ENCODE measurements around the gene CLK3.
"Not testable (repeated sequence)": the region's sequence is repeated elsewhere in the genome, so short reads cannot be mapped to it uniquely, and the experiment has no call there.

The CLK3 gene

DNA sequence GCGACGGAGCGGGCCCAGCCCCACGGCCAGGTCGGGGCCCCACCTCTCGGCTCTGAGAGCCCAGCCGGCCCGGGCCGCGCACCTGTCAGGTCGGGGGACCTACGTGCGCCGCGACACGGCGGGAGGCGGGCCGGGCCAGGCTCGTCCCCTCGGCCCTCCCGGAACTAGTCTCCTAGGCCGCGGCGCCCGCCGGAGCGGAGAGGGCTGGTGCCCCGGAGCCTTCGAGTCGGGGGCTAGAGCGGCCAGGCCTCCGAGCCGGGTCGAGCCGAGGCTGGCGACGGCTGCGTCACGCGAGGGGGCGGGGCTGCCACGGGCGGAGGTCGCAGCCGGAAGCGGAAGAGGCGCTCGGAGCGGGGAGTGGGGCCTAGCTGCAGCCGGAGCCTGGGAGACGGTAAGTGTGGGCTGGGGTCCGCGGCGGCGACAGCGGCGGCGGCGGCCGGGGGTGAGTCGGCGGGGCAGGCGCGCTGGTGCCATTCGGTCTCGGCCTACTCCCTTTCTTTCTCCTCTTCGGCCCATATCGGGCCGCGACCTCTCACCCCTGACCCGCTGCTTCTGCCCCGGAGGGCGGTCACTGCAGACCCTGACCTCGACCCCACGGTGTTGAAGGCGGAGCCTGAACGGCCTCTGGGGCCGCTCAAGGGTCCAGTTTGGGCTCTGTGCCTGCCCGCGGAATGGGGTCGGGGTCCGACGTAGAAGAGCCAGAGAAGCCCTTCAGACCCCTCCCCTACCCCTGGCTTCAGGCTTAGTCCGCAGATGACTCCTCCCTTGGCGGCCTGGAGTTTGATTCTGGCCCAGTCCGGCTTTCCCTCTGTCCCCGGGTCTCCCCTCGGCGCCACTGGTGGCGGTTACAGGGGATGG lies at the start of gene CLK3:
CLK3 (plus strand) TSS at position 329 of the 858 bp plus-strand sequence. CDS start 3,361 bp downstream, outside the sequence.
- peak; percentile 90 to 91 for DNase-seq (ENCODE audit: low read depth in 2 of 2, low spot score in 1 of 2)

GRCh38 chr15:74568594-74568993 lies 47.0 kb upstream of the CLK3 start:
- DNase-seq (ENCODE audit: low read depth in 2 of 2, low spot score in 1 of 2), result no peak

GRCh38 chr15:74569731-74570070 lies 45.9 kb upstream of the CLK3 start:
- DNase-seq (ENCODE audit: low read depth in 2 of 2, low spot score in 1 of 2), result no peak

DNA sequence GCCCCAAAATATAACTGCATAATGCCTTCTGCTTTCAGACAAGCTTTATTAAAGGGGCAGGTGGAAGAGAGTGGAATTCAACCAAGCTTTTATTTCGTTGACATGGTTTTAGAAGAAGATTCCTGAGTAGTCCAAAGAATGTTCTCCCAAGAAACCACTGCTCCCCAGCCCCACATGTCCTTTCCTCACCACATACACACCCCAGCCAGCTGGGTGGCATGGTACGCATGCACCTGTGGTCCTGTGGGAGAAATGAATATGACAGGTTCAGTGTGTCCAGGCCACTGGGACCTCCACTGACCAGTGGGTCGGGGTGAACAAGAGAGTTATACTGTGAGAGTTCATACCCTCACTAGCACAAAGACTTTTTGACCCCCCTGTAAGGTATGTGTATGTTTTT lies 44.4 kb upstream of the CLK3 start:
- DNase-seq (ENCODE audit: low read depth in 2 of 2, low spot score in 1 of 2), result no peak

- DNase-seq (ENCODE audit: low read depth in 2 of 2, low spot score in 1 of 2), result no peak
Measured at GRCh38 chr15:74573987-74574386, 41.6 kb upstream of the CLK3 start.

- no peak for DNase-seq (ENCODE audit: low read depth in 2 of 2, low spot score in 1 of 2)
Measured at GRCh38 chr15:74578496-74578994, 37.1 kb upstream of the CLK3 start.

DNA sequence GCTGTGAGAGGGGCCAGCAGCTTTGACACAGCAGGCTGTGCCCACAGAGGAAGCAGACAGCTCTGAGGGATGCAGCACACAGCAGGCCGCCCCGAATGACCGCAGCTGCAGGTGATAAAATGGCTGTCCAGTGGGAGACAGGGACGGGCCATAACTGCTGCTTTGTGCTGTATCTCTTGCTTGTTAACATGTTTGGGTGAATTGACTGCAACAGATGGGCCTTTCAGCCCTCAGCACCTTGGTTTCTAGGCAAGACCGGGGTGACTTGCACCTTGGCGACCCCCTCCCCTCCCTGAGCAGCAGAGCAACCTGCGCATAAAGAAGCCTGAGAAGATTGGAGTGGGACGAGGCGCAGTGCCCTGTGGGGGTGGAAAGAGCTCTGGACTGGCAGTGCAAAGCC lies 36.6 kb upstream of the CLK3 start:
- no peak for DNase-seq (ENCODE audit: low read depth in 2 of 2, low spot score in 1 of 2)

DNA sequence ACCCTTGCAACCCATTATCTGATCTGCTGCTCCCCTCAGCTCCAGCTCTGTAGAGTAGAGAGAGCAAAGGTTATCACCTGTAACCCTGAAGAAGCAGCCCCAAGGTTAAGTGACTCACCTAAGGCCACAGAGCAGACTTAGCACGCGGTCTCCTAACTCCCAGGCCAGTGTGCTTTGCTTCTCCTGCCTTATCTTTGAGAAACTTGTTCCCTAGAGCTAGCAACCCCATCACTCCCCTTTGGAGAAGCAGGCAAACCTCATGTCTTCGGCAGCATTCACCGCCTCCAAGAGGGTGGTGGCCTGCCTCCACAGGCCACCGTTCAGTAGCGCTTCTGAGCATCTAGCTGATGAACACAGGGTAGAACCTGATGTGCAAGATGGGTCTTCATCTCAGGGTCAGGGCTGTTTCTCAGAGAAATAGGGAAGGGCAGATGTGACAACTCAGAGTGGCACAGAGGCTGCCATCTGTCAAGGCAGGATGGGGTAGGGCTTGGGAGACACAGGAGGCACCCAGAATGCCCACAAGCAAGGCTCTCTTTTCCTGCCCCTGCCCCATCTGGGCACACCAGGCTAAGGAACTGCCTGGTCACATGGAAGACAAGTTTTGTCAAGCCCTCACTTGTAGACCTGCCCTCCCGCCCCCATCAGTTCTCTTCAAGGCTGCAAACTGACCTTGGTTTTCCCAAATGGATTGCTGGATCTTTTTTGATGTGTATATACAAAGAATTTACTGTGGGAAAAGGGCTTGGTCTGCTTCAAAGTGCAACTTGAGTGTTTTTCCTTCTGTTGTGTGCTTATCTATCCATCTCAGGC lies 34.9 kb upstream of the CLK3 start:
- no peak for DNase-seq (ENCODE audit: low read depth in 2 of 2, low spot score in 1 of 2)

- no peak for DNase-seq (ENCODE audit: low read depth in 2 of 2, low spot score in 1 of 2)
Measured at GRCh38 chr15:74584204-74584603, 31.4 kb upstream of the CLK3 start.

DNA sequence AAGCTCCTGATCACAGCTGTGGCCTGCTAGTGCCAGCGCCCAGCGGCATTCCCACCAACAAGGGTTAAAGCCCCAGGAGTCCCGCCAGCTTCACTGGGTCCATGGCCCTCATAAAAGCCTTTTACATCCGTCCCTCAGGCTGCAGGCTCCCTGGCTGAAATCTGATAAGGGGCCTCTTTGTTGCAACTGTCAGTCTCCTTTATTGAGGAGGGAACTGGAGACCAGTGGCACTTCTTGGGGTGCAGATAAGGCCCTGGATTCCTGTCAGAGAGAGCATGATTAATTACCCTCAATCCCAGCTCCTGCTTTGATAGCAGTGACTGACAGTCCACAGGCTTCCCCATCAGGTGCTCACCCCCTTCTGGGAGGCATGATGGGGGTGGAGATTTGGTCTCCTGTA lies 30.9 kb upstream of the CLK3 start:
- no peak for DNase-seq (ENCODE audit: low read depth in 2 of 2, low spot score in 1 of 2)

- no peak for DNase-seq (ENCODE audit: low read depth in 2 of 2, low spot score in 1 of 2)
Measured at GRCh38 chr15:74585191-74585590, 30.4 kb upstream of the CLK3 start.

- DNase-seq (ENCODE audit: low read depth in 2 of 2, low spot score in 1 of 2), result no peak
Measured at GRCh38 chr15:74585857-74586256, 29.8 kb upstream of the CLK3 start.

DNA sequence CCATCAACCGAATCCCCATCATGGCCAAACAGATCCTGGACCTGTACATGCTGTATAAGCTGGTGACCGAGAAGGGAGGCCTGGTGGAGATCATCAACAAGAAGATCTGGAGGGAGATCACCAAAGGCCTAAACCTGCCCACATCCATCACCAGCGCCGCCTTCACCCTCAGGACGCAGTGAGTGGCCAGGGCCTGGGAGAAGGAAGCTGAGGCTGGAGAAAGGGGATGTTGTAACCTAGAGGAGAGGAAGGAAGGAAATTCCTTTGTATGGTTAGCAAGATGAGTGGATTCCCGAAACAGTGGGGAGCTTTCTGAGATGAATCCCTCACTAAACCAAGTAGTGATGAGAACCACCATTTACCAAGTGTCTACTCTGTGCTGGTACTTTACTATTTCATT lies 25.8 kb upstream of the CLK3 start:
- DNase-seq (ENCODE audit: low read depth in 2 of 2, low spot score in 1 of 2), result no peak

- no peak for DNase-seq (ENCODE audit: low read depth in 2 of 2, low spot score in 1 of 2)
Measured at GRCh38 chr15:74592222-74592621, 23.4 kb upstream of the CLK3 start.

GRCh38 chr15:74593122-74593521 lies 22.5 kb upstream of the CLK3 start:
- DNase-seq (ENCODE audit: low read depth in 2 of 2, low spot score in 1 of 2), result no peak

DNA sequence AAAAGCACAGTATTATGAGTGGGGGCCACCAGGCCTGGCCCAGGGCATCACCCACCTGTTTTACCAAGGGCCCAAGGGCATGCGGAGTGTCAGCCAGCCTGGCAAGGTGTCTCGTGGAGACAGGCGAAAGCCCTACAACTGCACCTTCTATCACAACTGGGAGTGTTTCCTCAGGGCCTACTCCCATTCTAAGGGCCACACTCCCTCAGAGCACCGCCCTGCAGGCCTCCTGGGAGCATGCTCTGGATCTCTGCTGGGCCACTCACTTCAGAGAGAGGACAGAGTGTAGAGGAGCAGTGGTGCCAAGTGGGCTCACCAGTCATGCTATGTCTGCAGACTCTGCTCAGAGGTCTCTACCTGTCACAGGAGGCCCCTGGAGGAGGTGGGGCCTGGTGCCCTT lies 21.2 kb upstream of the CLK3 start:
- DNase-seq (ENCODE audit: low read depth in 2 of 2, low spot score in 1 of 2), result no peak

- DNase-seq (ENCODE audit: low read depth in 2 of 2, low spot score in 1 of 2), result no peak
Measured at GRCh38 chr15:74595271-74595670, 20.4 kb upstream of the CLK3 start.

DNA sequence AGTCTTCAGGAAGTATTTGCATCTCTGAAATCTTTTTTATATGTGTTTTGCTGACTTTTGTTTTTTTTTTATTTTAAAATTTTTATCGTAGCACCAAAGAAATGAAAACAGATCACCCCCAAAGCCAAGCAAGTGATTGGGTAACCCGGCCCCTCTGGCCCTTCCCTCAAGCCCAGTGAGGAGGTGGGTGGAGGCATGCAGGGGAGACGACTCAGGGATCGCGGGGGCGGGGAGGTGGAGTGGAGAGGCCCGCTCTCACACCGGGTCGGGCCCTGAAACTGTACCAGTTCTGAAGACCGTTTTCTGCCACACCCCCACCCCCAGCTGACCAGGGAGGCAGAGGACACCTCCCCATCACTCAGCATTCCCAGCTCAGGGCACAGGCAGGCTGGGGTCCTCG lies 18.9 kb upstream of the CLK3 start:
- DNase-seq (ENCODE audit: low read depth in 2 of 2, low spot score in 1 of 2), result not testable (repeated sequence)

DNA sequence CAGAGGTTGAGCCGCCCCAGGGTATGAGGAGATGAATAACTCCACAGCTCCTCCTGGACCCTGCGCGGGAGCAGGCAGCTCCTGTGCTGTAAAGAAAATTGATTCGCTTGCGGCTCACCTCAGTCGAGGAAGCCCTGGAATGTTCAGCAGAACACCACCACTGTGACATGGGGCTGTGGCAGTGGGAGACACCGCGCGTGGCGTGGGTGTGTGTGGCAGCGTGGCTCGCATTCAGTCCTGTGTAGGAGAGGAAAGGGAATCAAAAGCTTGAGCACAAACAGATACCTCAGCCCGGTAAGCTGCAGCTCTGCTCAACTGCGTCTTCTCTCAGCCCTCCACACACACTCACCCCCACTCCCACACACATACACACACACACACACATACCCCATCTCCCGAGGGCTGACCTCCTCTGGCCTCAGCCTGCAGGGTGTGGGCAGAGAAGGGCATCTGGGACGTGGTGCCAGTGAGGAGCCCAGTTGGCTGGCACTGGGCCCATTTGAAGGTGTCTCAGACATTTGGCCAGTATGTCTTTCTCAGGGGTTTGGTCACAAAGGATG lies 18.4 kb upstream of the CLK3 start:
- DNase-seq (ENCODE audit: low read depth in 2 of 2, low spot score in 1 of 2), result not testable (repeated sequence)

GRCh38 chr15:74598126-74598842 lies 17.4 kb upstream of the CLK3 start:
- DNase-seq (ENCODE audit: low read depth in 2 of 2, low spot score in 1 of 2), result peak; percentile 68 to 79

- no peak for DNase-seq (ENCODE audit: low read depth in 2 of 2, low spot score in 1 of 2)
Measured at GRCh38 chr15:74599156-74599555, 16.5 kb upstream of the CLK3 start.

Measured in stimulated activated CD8-positive, alpha-beta memory T cell treated with anti-CD3 and anti-CD28 coated beads, Interleukin-4, amount 100 ng/mL, for 1 hour (primary cell).